GM12875 (cell line): ENCODE data around the gene ARMC3.

Experiments
- H3K4me3 ChIP-seq: one replicate; pipeline ENCODE4 v1.5.1; 2011; ENCODE audit warnings: low read depth, low read length, control low read depth
- CTCF ChIP-seq: IDR thresholded peaks from 2 replicates; pipeline ENCODE4 v1.5.1; 2011; ENCODE audit warnings: low read depth, mild to moderate bottlenecking, control low read depth, inconsistent platforms, low read length, moderate library complexity, borderline replicate concordance; ENCODE audit not compliant: insufficient read depth

ARMC3 gene

GRCh38 chr10:22992075-22992474 is 64.2 kb downstream of the ARMC3 start:
- no peak for TF ChIP-seq CTCF
- no peak overlapping the region for H3K4me3 ChIP-seq

- no peak overlapping the region for H3K4me3 ChIP-seq
- TF ChIP-seq CTCF = no peak
These were observed 64.8 kb downstream of the ARMC3 start for GRCh38 chr10:22992621-22993020.

GRCh38 chr10:22993314-22993713 is 65.5 kb downstream of the ARMC3 start:
- H3K4me3 ChIP-seq = no peak overlapping the region

GRCh38 chr10:22997096-22997495 is 69.2 kb downstream of the ARMC3 start:
- no peak overlapping the region for H3K4me3 ChIP-seq
- TF ChIP-seq CTCF = no peak

More at GRCh38 chr10:22993314-22993713, 65.5 kb downstream of the ARMC3 start:
- no peak for TF ChIP-seq CTCF

- H3K4me3 ChIP-seq = no peak overlapping the region
- no peak for TF ChIP-seq CTCF
These were observed 70.2 kb downstream of the ARMC3 start for GRCh38 chr10:22998091-22998490.

GRCh38 chr10:22999942-23000341 is 72.1 kb downstream of the ARMC3 start:
- no peak for TF ChIP-seq CTCF
- no peak overlapping the region for H3K4me3 ChIP-seq

- no peak overlapping the region for H3K4me3 ChIP-seq
- TF ChIP-seq CTCF = no peak
These were observed 74.2 kb downstream of the ARMC3 start for GRCh38 chr10:23001901-23002516.
